ENCODE measurements around the gene CPZ.

GRCh38 chr4:8606476-8606875 lies 13.9 kb downstream of the CPZ start:
- TF ChIP-seq FOXJ3 (CRISPR knock-in tag; IDR thresholded peaks at IDR 0.05; ENCODE audit: borderline replicate concordance) (no peak), ZNF423 (CRISPR knock-in tag; IDR thresholded peaks at IDR 0.05) (no peak), CTCF (IDR thresholded peaks at IDR 0.05) (no peak), NFYB (CRISPR knock-in tag; conservative IDR thresholded peaks at IDR 0.05; ENCODE audit: low read depth) (no peak), NFE2L1 (CRISPR knock-in tag; IDR thresholded peaks at IDR 0.05) (no peak), ATF1 (CRISPR knock-in tag; IDR thresholded peaks at IDR 0.05) (no peak), ATF3 (CRISPR knock-in tag; conservative IDR thresholded peaks at IDR 0.05) (no peak)
